ENCODE data around the gene RNF144A. TPM values are rescaled to one million over a fixed set of nuclear protein-coding genes. Genes with fewer than 3 reads are reported as not detected.

The RNF144A gene
- total and polyA plus RNA-seq, 10 of the 15 experiments (the other 5 are each of a cell fraction or from before 2014, with no cell fraction given) = 0.02 to 12.1 (median 0.48) TPM; not detected in 1

- no peaks in the 10 kb centered on the region for H3K27me3 ChIP-seq (replicated peaks in 1 of 2; ENCODE audit: control insufficient read depth in 2 of 2, insufficient read depth in 2 of 2, low read length in 1 of 2)
- no peak overlapping the region for H3K27ac ChIP-seq (ENCODE audit: control insufficient read depth, insufficient read depth)
- ChIA-PET RAD21 (ENCODE audit: unreplicated experiment) (interaction anchor here (1.6 kb wide), 1 partner anchor 29 kb away, joined by 5 read pairs; no protein-coding TSS in a partner anchor), SMC1A (ENCODE audit: uncharacterized antibody, unreplicated experiment) (interaction anchor here (1.2 to 3.1 kb wide), 3 partner anchors 9 to 70 kb away, joined by 3 to 25 read pairs (median 3); partner anchors contain the start of gene CMPK2), POLR2A (no interaction called here), CTCF (interaction anchor here (0.8 to 4.4 kb wide), 6 partner anchors 9 to 159 kb away, joined by 3 to 31 read pairs (median 6); partner anchors contain the start of gene CMPK2)
- H3K4me2 ChIP-seq (ENCODE audit: control insufficient read depth, insufficient read depth) = no peak overlapping the region
- DNase-seq (ENCODE audit: low read depth, low spot score) = no peak
- BruUV-seq (replicated peaks) = no TSS peak
- intact Hi-C loops (cut with micrococcal nuclease; ENCODE audit: unreplicated experiment) = no loop called here
- H3K79me2 ChIP-seq (ENCODE audit: control insufficient read depth, insufficient read depth, low read length) = no peaks in the 10 kb centered on the region
- in situ Hi-C loops (cut with MboI) = no loop called here
- H3K4me1 ChIP-seq (ENCODE audit: control insufficient read depth, insufficient read depth, low read length) = peaks cover 13% of the 10 kb centered on the region
- H3K36me3 ChIP-seq (ENCODE audit: control insufficient read depth in 2 of 2, insufficient read depth in 2 of 2, low read length in 1 of 2) = no peaks in the 10 kb centered on the region
- no peak overlapping the region for H2AFZ ChIP-seq (ENCODE audit: control insufficient read depth, low read depth, low read length)
- TF ChIP-seq CHD4 (IDR thresholded peaks at IDR 0.05) = no peak
- no peak for TF ChIP-seq RBBP5 (conservative IDR thresholded peaks at IDR 0.05)
- no peak for TF ChIP-seq MAX (IDR thresholded peaks at IDR 0.05; ENCODE audit: low read depth, low read length)
- no peak for TF ChIP-seq EGR1 (IDR thresholded peaks at IDR 0.05; ENCODE audit: borderline replicate concordance in 1 of 2, low read depth in 2 of 2, low read length in 2 of 2)
- TF ChIP-seq SKIL (IDR thresholded peaks at IDR 0.05; ENCODE audit: low read depth, poor library complexity, severe bottlenecking) = no peak
- no peak for TF ChIP-seq HDAC2 (IDR thresholded peaks at IDR 0.05)
- TF ChIP-seq POLR2A (IDR thresholded peaks at IDR 0.05; ENCODE audit: low read depth, low read length) = no peak
- no peak for TF ChIP-seq CHD2 (IDR thresholded peaks at IDR 0.05; ENCODE audit: borderline replicate concordance, low read depth, low read length)
- TF ChIP-seq NR2C1 (IDR thresholded peaks at IDR 0.05) = no peak
- TF ChIP-seq PAX5 (IDR thresholded peaks at IDR 0.05; ENCODE audit: borderline replicate concordance, low read depth, low read length) = no peak
- TF ChIP-seq, protein P1, sequence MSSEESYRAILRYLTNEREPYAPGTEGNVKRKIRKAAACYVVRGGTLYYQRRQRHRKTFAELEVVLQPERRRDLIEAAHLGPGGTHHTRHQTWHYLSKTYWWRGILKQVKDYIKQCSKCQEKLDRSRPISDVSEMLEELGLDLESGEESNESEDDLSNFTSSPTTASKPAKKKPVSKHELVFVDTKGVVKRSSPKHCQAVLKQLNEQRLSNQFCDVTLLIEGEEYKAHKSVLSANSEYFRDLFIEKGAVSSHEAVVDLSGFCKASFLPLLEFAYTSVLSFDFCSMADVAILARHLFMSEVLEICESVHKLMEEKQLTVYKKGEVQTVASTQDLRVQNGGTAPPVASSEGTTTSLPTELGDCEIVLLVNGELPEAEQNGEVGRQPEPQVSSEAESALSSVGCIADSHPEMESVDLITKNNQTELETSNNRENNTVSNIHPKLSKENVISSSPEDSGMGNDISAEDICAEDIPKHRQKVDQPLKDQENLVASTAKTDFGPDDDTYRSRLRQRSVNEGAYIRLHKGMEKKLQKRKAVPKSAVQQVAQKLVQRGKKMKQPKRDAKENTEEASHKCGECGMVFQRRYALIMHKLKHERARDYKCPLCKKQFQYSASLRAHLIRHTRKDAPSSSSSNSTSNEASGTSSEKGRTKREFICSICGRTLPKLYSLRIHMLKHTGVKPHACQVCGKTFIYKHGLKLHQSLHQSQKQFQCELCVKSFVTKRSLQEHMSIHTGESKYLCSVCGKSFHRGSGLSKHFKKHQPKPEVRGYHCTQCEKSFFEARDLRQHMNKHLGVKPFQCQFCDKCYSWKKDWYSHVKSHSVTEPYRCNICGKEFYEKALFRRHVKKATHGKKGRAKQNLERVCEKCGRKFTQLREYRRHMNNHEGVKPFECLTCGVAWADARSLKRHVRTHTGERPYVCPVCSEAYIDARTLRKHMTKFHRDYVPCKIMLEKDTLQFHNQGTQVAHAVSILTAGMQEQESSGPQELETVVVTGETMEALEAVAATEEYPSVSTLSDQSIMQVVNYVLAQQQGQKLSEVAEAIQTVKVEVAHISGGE (CRISPR knock-in tag; IDR thresholded peaks at IDR 0.05) = no peak
- no peak for TF ChIP-seq ZNF207 (IDR thresholded peaks at IDR 0.05; ENCODE audit: borderline replicate concordance)
- no peak for TF ChIP-seq SUZ12 (IDR thresholded peaks at IDR 0.05; ENCODE audit: unreplicated experiment)
- H3K9ac ChIP-seq (ENCODE audit: control insufficient read depth, insufficient read depth, low read length) = no peak overlapping the region
- no peaks in the 10 kb centered on the region for H4K20me1 ChIP-seq (ENCODE audit: control insufficient read depth, insufficient read depth)
- no peak overlapping the region for H3K4me3 ChIP-seq
- ATAC-seq = no peak
- 0 out of 3 replicates have a peak, but pooled peaks cover 2% of the 10 kb centered on the region for H3K9me3 ChIP-seq (replicated peaks; ENCODE audit: control insufficient read depth, insufficient read depth, low read length)
- no peak for FAIRE-seq
- 38% methylated on average over 1 of the region's 1 CpG for WGBS (ENCODE audit: insufficient coverage, insufficient replicate concordance, low lambda C conversion rate, missing lambda C conversion rate)
Observed at GRCh38 chr2:6876309-6876708, 40.9 kb upstream of the RNF144A start.
